Measurements from ENCODE around the gene NMT1. TPM values are rescaled to one million over a fixed set of nuclear protein-coding genes. Genes with fewer than 3 reads are reported as not detected.

The NMT1 gene
- total and polyA plus RNA-seq, 2 of the 13 experiments (the other 11 are each of a cell fraction or from before 2014, with no cell fraction given), result 75.7 to 142 TPM

- TF ChIP-seq GMEB2 (CRISPR knock-in tag; IDR thresholded peaks at IDR 0.05; ENCODE audit: low read depth) (peak; percentile 76), ZSCAN29 (CRISPR knock-in tag; conservative IDR thresholded peaks at IDR 0.05) (peak; percentile 82; the same call in 1 of the 2 replicates), RFXANK (CRISPR knock-in tag; IDR thresholded peaks at IDR 0.05) (no peak; the same call in 1 of the 2 replicates), SETDB1 (CRISPR knock-in tag; IDR thresholded peaks at IDR 0.05; ENCODE audit: borderline replicate concordance) (no peak), ELK4 (CRISPR knock-in tag; IDR thresholded peaks at IDR 0.05; ENCODE audit: borderline replicate concordance) (peak; percentile 87; the same call in 1 of the 2 replicates), TFDP1 (CRISPR knock-in tag; IDR thresholded peaks at IDR 0.05; ENCODE audit: borderline replicate concordance) (peak; percentile 52; the same call in 1 of the 2 replicates), POLR2G (IDR thresholded peaks at IDR 0.05; ENCODE audit: low read depth, low read length) (peak; percentile 97), HNRNPLL (IDR thresholded peaks at IDR 0.05; ENCODE audit: low read depth, low read length, poor library complexity, severe bottlenecking) (peak; percentile 77), ZNF441 (CRISPR knock-in tag; IDR thresholded peaks at IDR 0.05; ENCODE audit: borderline replicate concordance) (peak; percentile 38; the same call in 1 of the 2 replicates), ZNF724P (CRISPR knock-in tag; IDR thresholded peaks at IDR 0.05; ENCODE audit: borderline replicate concordance) (no peak), NCOR1 (IDR thresholded peaks at IDR 0.05; ENCODE audit: borderline replicate concordance, low read length) (no peak; the same call in 1 of the 2 replicates), SUZ12 (IDR thresholded peaks at IDR 0.05; ENCODE audit: low read depth, low read length) (peak; percentile 94), GLI4 (CRISPR knock-in tag; IDR thresholded peaks at IDR 0.05; ENCODE audit: borderline replicate concordance) (peak; percentile 16; the same call in 1 of the 2 replicates), ZNF207 (IDR thresholded peaks at IDR 0.05; ENCODE audit: borderline replicate concordance) (no peak), ZNF383 (CRISPR knock-in tag; IDR thresholded peaks at IDR 0.05; ENCODE audit: borderline replicate concordance) (no peak), CENPT (CRISPR knock-in tag; IDR thresholded peaks at IDR 0.05; ENCODE audit: low read depth) (no peak; the same call in 1 of the 2 replicates), THRA (CRISPR knock-in tag; IDR thresholded peaks at IDR 0.05; ENCODE audit: borderline replicate concordance) (peak; percentile 13), ZBTB34 (CRISPR knock-in tag; IDR thresholded peaks at IDR 0.05) (no peak), ZNF597 (CRISPR knock-in tag; IDR thresholded peaks at IDR 0.05) (no peak; the same call in 1 of the 2 replicates)
Observed at GRCh38 chr17:45060797-45061605, at the start of gene NMT1 (continued).

Data from HepG2 (cell line).